ENCODE measurements around the gene TMEM108. TPM values are rescaled to one million over a fixed set of nuclear protein-coding genes. Genes with fewer than 3 reads are reported as not detected.

The TMEM108 gene
- total and polyA plus RNA-seq, 9 donors = under 0.01 to 4.2 (median 0.46) TPM; not detected in 2

- intact Hi-C loops (cut with DNase I) = no loop called here
- H3K27me3 ChIP-seq = no peaks in the 10 kb centered on the region
- H3K27ac ChIP-seq = no peak overlapping the region
- no peaks in the 10 kb centered on the region for H3K36me3 ChIP-seq
- no peaks in the 10 kb centered on the region for H3K9me3 ChIP-seq
- no peak for DNase-seq
- WGBS, 3 donors = 60 to 80% (median 70%) methylated on average over 4 of the region's 4 CpGs
- no peak for TF ChIP-seq EP300 (IDR thresholded peaks at IDR 0.05)
- no peak for TF ChIP-seq POLR2A (IDR thresholded peaks at IDR 0.05)
- no peak for TF ChIP-seq CTCF (IDR thresholded peaks at IDR 0.05)
- no peaks in the 10 kb centered on the region for H3K4me1 ChIP-seq (ENCODE audit: insufficient read depth)
- H3K4me3 ChIP-seq = no peak overlapping the region
Measured at GRCh38 chr3:133414021-133414392, 375.8 kb downstream of the TMEM108 start.

GRCh38 chr3:133418361-133418760 lies 380.2 kb downstream of the TMEM108 start:
- intact Hi-C loops (cut with DNase I) = loop anchor here in 1 of 4 donors (5.0 kb wide), 1 partner anchor 691 kb away; no protein-coding TSS in a partner anchor
- WGBS, 3 donors = 69 to 75% (median 72%) methylated on average over 7 of the region's 7 CpGs

GRCh38 chr3:133419151-133419909 lies 381.1 kb downstream of the TMEM108 start:
- intact Hi-C loops (cut with DNase I) = loop anchor here in 1 of 4 donors (5.0 kb wide), 1 partner anchor 692 kb away; no protein-coding TSS in a partner anchor
- Histone ChIP-seq H3K9me3 (no peaks in the 10 kb centered on the region), H3K4me1 (ENCODE audit: insufficient read depth) (no peaks in the 10 kb centered on the region), H3K36me3 (no peaks in the 10 kb centered on the region), H3K27me3 (no peaks in the 10 kb centered on the region), H3K27ac (no peak overlapping the region), H3K4me3 (no peak overlapping the region)
- no peak for DNase-seq
- 83 to 91% (median 84%) methylated on average over 15 of the region's 15 CpGs for WGBS, 3 donors
- no peak for TF ChIP-seq POLR2A (IDR thresholded peaks at IDR 0.05)
- TF ChIP-seq EP300 (IDR thresholded peaks at IDR 0.05) = no peak
- no peak for TF ChIP-seq CTCF (IDR thresholded peaks at IDR 0.05)

More at GRCh38 chr3:133418361-133418760, 380.2 kb downstream of the TMEM108 start:
- TF ChIP-seq CTCF (IDR thresholded peaks at IDR 0.05) (no peak), POLR2A (IDR thresholded peaks at IDR 0.05) (no peak), EP300 (IDR thresholded peaks at IDR 0.05) (no peak)
- H3K4me1 ChIP-seq (ENCODE audit: insufficient read depth) = no peaks in the 10 kb centered on the region
- no peak overlapping the region for H3K4me3 ChIP-seq
- no peaks in the 10 kb centered on the region for H3K9me3 ChIP-seq
- H3K27me3 ChIP-seq = no peaks in the 10 kb centered on the region
- H3K27ac ChIP-seq = no peak overlapping the region
- no peaks in the 10 kb centered on the region for H3K36me3 ChIP-seq
- no peak for DNase-seq

- H3K4me3 ChIP-seq = no peak overlapping the region
- no peaks in the 10 kb centered on the region for H3K9me3 ChIP-seq
- no peak overlapping the region for H3K27ac ChIP-seq
- no peaks in the 10 kb centered on the region for H3K4me1 ChIP-seq (ENCODE audit: insufficient read depth)
- WGBS, 3 donors = 76 to 83% (median 78%) methylated on average over 9 of the region's 9 CpGs
- H3K36me3 ChIP-seq = no peaks in the 10 kb centered on the region
- TF ChIP-seq CTCF (IDR thresholded peaks at IDR 0.05) (no peak), EP300 (IDR thresholded peaks at IDR 0.05) (no peak), POLR2A (IDR thresholded peaks at IDR 0.05) (no peak)
- DNase-seq = no peak
- intact Hi-C loops (cut with DNase I) = loop anchor here in 2 of 4 donors (5.0 to 10.0 kb wide), 2 partner anchors 690 to 698 kb away; no protein-coding TSS in a partner anchor
- no peaks in the 10 kb centered on the region for H3K27me3 ChIP-seq
Measured at GRCh38 chr3:133424937-133425869, 387.0 kb downstream of the TMEM108 start.
